ENCODE measurements around the gene FXN.

GRCh38 chr9:69023650-69024049 is 11.9 kb upstream of the FXN start:
- no peak for TF ChIP-seq CTCF (IDR thresholded peaks at IDR 0.05)
- TF ChIP-seq POLR2A (IDR thresholded peaks at IDR 0.05): no peak
- TF ChIP-seq EP300 (IDR thresholded peaks at IDR 0.05): no peak
